ENCODE measurements around the gene CLNS1A.
"Not testable (repeated sequence)": the region's sequence is repeated elsewhere in the genome, so short reads cannot be mapped to it uniquely, and the experiment has no call there.

The CLNS1A gene

GRCh38 chr11:77637345-77638165 lies at the start of gene CLNS1A:
CLNS1A (minus strand) TSS chr11:77637794; CDS start chr11:77637714, 80 bp downstream.
- peak; percentile 72 for DNase-seq (ENCODE audit: low read depth, low spot score)

GRCh38 chr11:77687088-77687487 lies 49.5 kb upstream of the CLNS1A start:
- no peak for DNase-seq (ENCODE audit: low read depth, low spot score)

- DNase-seq (ENCODE audit: low read depth, low spot score) = no peak
Observed at GRCh38 chr11:77677138-77677537, 39.5 kb upstream of the CLNS1A start.

- no peak for DNase-seq (ENCODE audit: low read depth, low spot score)
Observed at GRCh38 chr11:77672264-77672663, 34.7 kb upstream of the CLNS1A start.

- no peak for DNase-seq (ENCODE audit: low read depth, low spot score)
Observed at GRCh38 chr11:77669848-77670511, 32.4 kb upstream of the CLNS1A start.

GRCh38 chr11:77668760-77669159 lies 31.2 kb upstream of the CLNS1A start:
- no peak for DNase-seq (ENCODE audit: low read depth, low spot score)

GRCh38 chr11:77665240-77665965 lies 27.8 kb upstream of the CLNS1A start:
- no peak for DNase-seq (ENCODE audit: low read depth, low spot score)

- DNase-seq (ENCODE audit: low read depth, low spot score) = no peak
Observed at GRCh38 chr11:77661670-77662069, 24.1 kb upstream of the CLNS1A start.

GRCh38 chr11:77660947-77661346 lies 23.4 kb upstream of the CLNS1A start:
- no peak for DNase-seq (ENCODE audit: low read depth, low spot score)

- DNase-seq (ENCODE audit: low read depth, low spot score) = no peak
Observed at GRCh38 chr11:77658213-77659013, 20.8 kb upstream of the CLNS1A start.

- no peak for DNase-seq (ENCODE audit: low read depth, low spot score)
Observed at GRCh38 chr11:77656362-77656761, 18.8 kb upstream of the CLNS1A start.

GRCh38 chr11:77654770-77655434 lies 17.3 kb upstream of the CLNS1A start:
- no peak for DNase-seq (ENCODE audit: low read depth, low spot score)

- no peak for DNase-seq (ENCODE audit: low read depth, low spot score)
Observed at GRCh38 chr11:77650123-77650522, 12.5 kb upstream of the CLNS1A start.

- DNase-seq (ENCODE audit: low read depth, low spot score) = no peak
Observed at GRCh38 chr11:77647654-77648305, 10.2 kb upstream of the CLNS1A start.

- DNase-seq (ENCODE audit: low read depth, low spot score) = no peak
Observed at GRCh38 chr11:77644887-77645286, 7.3 kb upstream of the CLNS1A start.

GRCh38 chr11:77642228-77642627 lies 4.6 kb upstream of the CLNS1A start:
- DNase-seq (ENCODE audit: low read depth, low spot score) = no peak

- DNase-seq (ENCODE audit: low read depth, low spot score) = no peak
Observed at GRCh38 chr11:77636731-77637344, 756 bp downstream of the CLNS1A start.

- not testable (repeated sequence) for DNase-seq (ENCODE audit: low read depth, low spot score)
Observed at GRCh38 chr11:77633926-77634325, 3.7 kb downstream of the CLNS1A start.

- no peak for DNase-seq (ENCODE audit: low read depth, low spot score)
Observed at GRCh38 chr11:77630157-77630710, 7.4 kb downstream of the CLNS1A start.
